HG03045 (cell line): ENCODE data around the gene SELENOM.
"Not testable (repeated sequence)": the region's sequence is repeated elsewhere in the genome, so short reads cannot be mapped to it uniquely, and the experiment has no call there.

Source experiments
- ATAC-seq: cut with Tn5 transposase; IDR thresholded peaks from one replicate; pipeline ENCODE4 v1.9.1; 2021; ENCODE audit warnings: mild to moderate bottlenecking, moderate library complexity; ENCODE audit not compliant: unreplicated experiment

Gene SELENOM

GRCh38 chr22:31133911-31134310, 26.5 kb upstream of the SELENOM start:
- ATAC-seq = no peak

GRCh38 chr22:31130873-31131272, 23.5 kb upstream of the SELENOM start:
- ATAC-seq = no peak

- no peak for ATAC-seq
Observed at GRCh38 chr22:31128156-31128555, 20.8 kb upstream of the SELENOM start.

GRCh38 chr22:31127181-31127772, 19.9 kb upstream of the SELENOM start:
- ATAC-seq = no peak

- no peak for ATAC-seq
Observed at GRCh38 chr22:31126869-31127175, 19.5 kb upstream of the SELENOM start.

- ATAC-seq = no peak
Observed at GRCh38 chr22:31126128-31126868, 18.9 kb upstream of the SELENOM start.

- ATAC-seq = no peak
Observed at GRCh38 chr22:31125521-31126117, 18.3 kb upstream of the SELENOM start.

GRCh38 chr22:31124811-31125465, 17.6 kb upstream of the SELENOM start:
- ATAC-seq = no peak

- no peak for ATAC-seq
Observed at GRCh38 chr22:31124290-31124689, 16.9 kb upstream of the SELENOM start.

GRCh38 chr22:31123292-31123602, 15.9 kb upstream of the SELENOM start:
- no peak for ATAC-seq

GRCh38 chr22:31122532-31123291, 15.3 kb upstream of the SELENOM start, which contains the start of gene INPP5J:
Gene INPP5J, plus strand, starts transcription at chr22:31122966. Its CDS starts 49 bp downstream, at chr22:31123015.
- no peak for ATAC-seq

GRCh38 chr22:31122196-31122531, 14.8 kb upstream of the SELENOM start:
- ATAC-seq = no peak

- no peak for ATAC-seq
Observed at GRCh38 chr22:31121403-31121802, 14.0 kb upstream of the SELENOM start.

GRCh38 chr22:31120642-31121041, 13.3 kb upstream of the SELENOM start:
- ATAC-seq = no peak

- no peak for ATAC-seq
Observed at GRCh38 chr22:31120230-31120629, 12.9 kb upstream of the SELENOM start.

- no peak for ATAC-seq
Observed at GRCh38 chr22:31119026-31119717, 11.8 kb upstream of the SELENOM start.

- ATAC-seq = no peak
Observed at GRCh38 chr22:31118046-31118820, 10.9 kb upstream of the SELENOM start.

GRCh38 chr22:31112547-31113091, 5.3 kb upstream of the SELENOM start:
- not testable (repeated sequence) for ATAC-seq

- peak; percentile 31 for ATAC-seq
Observed at GRCh38 chr22:31107894-31108218, 488 bp upstream of the SELENOM start.

- ATAC-seq = no peak
Observed at GRCh38 chr22:31106731-31107177, 614 bp downstream of the SELENOM start.
